BJ (cell line): ENCODE measurements around the gene IL11. TPM values are rescaled to one million over a fixed set of nuclear protein-coding genes. Genes with fewer than 3 reads are reported as not detected.

Source experiments
- CTCF ChIA-PET: fragments of 350-600 bp; formaldehyde crosslinking; extraction: SDS; loops from one replicate; lab custom pipeline; 2021; ENCODE audit warnings: antibody characterized with exemption, inconsistent platforms; lab: Yijun Ruan, JAX
- POLR2A ChIA-PET: fragments of 300-600 bp; sonication (Branson Sonifier 250); formaldehyde crosslinking; extraction: SDS; loops from one replicate; lab custom pipeline; 2021; ENCODE audit warnings: antibody characterized with exemption; lab: Charles Lee
- DNase-seq: peaks from one replicate; pipeline ENCODE4 v3.0.0-alpha.2; 2011; ENCODE audit warnings: low read depth
- H3K27me3 ChIP-seq: 2 replicates; pipeline ENCODE4 v1.6.0; 2011; ENCODE audit warnings: low read length; ENCODE audit not compliant: control insufficient read depth, insufficient read depth
- H3K36me3 ChIP-seq: 2 replicates; pipeline ENCODE4 v1.5.1; 2011; ENCODE audit warnings: low read length; ENCODE audit not compliant: control insufficient read depth, insufficient read depth
- H3K4me3 ChIP-seq: 2 replicates; pipeline ENCODE4 v1.5.1; 2011; ENCODE audit warnings: low read depth, mild to moderate bottlenecking, control low read depth, low read length
- CTCF ChIP-seq: IDR thresholded peaks from 2 replicates; pipeline ENCODE4 v1.5.1; 2011; ENCODE audit warnings: low read depth, mild to moderate bottlenecking, control low read depth, inconsistent platforms, low read length, moderate library complexity; ENCODE audit not compliant: insufficient read depth
- polyA plus RNA-seq: library from polyadenylated mRNA; depleted of rRNA; stranded (reverse); fragments of >200 nt; gene quantifications from 2 replicates; pipeline ENCODE4 v1.2.3, GENCODE V29; 2011

Gene IL11
- polyA plus RNA-seq, 1 experiment = 16.4 TPM

- H3K4me3 ChIP-seq = no peak overlapping the region
- ChIA-PET CTCF (interaction anchor here (1.0 to 3.2 kb wide), 6 partner anchors 10 to 242 kb away, joined by 3 to 35 read pairs (median 6); no protein-coding TSS in a partner anchor), POLR2A (no interaction called here)
- no peaks in the 10 kb centered on the region for H3K27me3 ChIP-seq
- TF ChIP-seq CTCF = no peak
- no peak for DNase-seq
- H3K36me3 ChIP-seq = peaks cover 11% of the 10 kb centered on the region
These were observed 12.3 kb upstream of the IL11 start for GRCh38 chr19:55382522-55383054.

GRCh38 chr19:55382013-55382412 lies 11.8 kb upstream of the IL11 start:
- no peak overlapping the region for H3K4me3 ChIP-seq
- H3K36me3 ChIP-seq = peaks cover 6% of the 10 kb centered on the region
- H3K27me3 ChIP-seq = no peaks in the 10 kb centered on the region
- ChIA-PET POLR2A (no interaction called here), CTCF (interaction anchor here (3.2 kb wide), 1 partner anchor 80 kb away, joined by 35 read pairs; no protein-coding TSS in a partner anchor)
- DNase-seq = no peak
- no peak for TF ChIP-seq CTCF

- Histone ChIP-seq H3K27me3 (no peaks in the 10 kb centered on the region), H3K36me3 (no peaks in the 10 kb centered on the region), H3K4me3 (no peak overlapping the region)
- ChIA-PET CTCF (no interaction called here), POLR2A (no interaction called here)
- no peak for DNase-seq
- no peak for TF ChIP-seq CTCF
These were observed 8.9 kb upstream of the IL11 start for GRCh38 chr19:55379174-55379573.

- Histone ChIP-seq H3K36me3 (no peaks in the 10 kb centered on the region; the same call in 1 of the 2 replicates), H3K4me3 (no peak overlapping the region), H3K27me3 (no peaks in the 10 kb centered on the region)
- DNase-seq = no peak
- ChIA-PET CTCF (interaction anchor here (1.2 kb wide), 1 partner anchor 76 kb away, joined by 3 read pairs; no protein-coding TSS in a partner anchor), POLR2A (no interaction called here)
- TF ChIP-seq CTCF = no peak
These were observed 7.3 kb upstream of the IL11 start for GRCh38 chr19:55377356-55378131.

- TF ChIP-seq CTCF = no peak
- no peak for DNase-seq
- ChIA-PET POLR2A (no interaction called here), CTCF (interaction anchor here (1.2 to 2.7 kb wide), 2 partner anchors 8 to 75 kb away, joined by 3 to 8 read pairs; partner anchors contain the start of gene TMEM238)
- H3K27me3 ChIP-seq = no peaks in the 10 kb centered on the region
- H3K36me3 ChIP-seq = no peaks in the 10 kb centered on the region; the same call in 1 of the 2 replicates
- no peak within 1 kb of the TSS for H3K4me3 ChIP-seq
These were observed 6.1 kb upstream of the IL11 start, which contains the start of gene TMEM190 for GRCh38 chr19:55376241-55376933. TMEM190 (plus strand) TSS chr19:55376826; CDS start chr19:55376854, 28 bp downstream.
